ENCODE data around the gene CSNK1D.

CSNK1D gene

DNA sequence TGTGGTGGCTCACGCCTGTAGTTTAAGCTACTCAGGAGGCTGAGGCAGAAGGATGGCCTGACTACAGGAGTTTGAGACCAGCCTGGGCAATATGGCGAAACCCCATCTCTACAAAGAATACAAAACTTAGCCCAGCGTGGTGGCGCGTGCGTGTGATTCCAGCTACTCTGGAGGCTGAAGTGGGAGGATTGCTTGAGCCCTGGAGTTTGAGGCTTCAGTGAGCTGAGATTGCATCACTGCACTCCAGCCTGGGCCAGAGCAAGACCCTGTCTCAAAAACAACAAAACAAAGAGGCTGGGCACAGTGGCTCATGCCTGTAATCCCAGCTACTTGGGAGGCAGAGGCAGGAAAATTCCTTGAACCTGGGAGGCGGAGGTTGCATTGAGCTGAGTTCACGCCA is 7.0 kb upstream of the CSNK1D start:
- TF ChIP-seq, protein P1, sequence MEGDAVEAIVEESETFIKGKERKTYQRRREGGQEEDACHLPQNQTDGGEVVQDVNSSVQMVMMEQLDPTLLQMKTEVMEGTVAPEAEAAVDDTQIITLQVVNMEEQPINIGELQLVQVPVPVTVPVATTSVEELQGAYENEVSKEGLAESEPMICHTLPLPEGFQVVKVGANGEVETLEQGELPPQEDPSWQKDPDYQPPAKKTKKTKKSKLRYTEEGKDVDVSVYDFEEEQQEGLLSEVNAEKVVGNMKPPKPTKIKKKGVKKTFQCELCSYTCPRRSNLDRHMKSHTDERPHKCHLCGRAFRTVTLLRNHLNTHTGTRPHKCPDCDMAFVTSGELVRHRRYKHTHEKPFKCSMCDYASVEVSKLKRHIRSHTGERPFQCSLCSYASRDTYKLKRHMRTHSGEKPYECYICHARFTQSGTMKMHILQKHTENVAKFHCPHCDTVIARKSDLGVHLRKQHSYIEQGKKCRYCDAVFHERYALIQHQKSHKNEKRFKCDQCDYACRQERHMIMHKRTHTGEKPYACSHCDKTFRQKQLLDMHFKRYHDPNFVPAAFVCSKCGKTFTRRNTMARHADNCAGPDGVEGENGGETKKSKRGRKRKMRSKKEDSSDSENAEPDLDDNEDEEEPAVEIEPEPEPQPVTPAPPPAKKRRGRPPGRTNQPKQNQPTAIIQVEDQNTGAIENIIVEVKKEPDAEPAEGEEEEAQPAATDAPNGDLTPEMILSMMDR (IDR thresholded peaks at IDR 0.05; ENCODE audit: extremely low read depth, missing control alignments), result no peak
- DNase-seq (ENCODE audit: low spot score), result no peak

DNA sequence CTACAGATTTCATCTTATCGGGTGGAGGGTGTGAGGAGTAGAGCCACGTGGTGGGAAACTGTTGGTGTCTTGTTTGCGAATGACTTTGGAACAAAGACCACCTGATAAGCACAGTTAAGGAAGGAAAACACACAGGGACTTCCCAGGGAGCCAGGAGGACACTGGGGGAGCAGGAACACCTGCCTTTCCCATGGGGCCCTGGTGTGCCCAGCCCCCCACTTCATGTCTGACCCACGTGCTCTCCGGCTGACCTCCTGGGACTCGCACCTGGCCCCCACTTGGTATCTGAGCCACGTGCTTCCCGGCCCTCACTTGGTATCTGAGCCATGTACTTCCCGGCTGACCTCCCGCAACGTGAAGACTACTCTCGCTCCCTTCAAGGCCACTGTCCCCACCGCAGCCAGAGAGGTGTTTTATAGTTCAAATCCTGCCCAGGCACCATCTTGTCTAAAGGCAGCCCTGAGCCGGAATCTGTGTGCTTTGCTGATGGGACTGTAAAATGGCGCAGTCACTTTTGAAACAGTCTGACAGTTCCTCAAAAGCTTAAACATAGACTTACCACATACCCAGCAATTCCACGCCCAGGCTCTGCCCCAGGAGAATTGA is 5.4 kb upstream of the CSNK1D start:
- TF ChIP-seq, protein P1 (IDR thresholded peaks at IDR 0.05; ENCODE audit: extremely low read depth, missing control alignments), result no peak
- DNase-seq (ENCODE audit: low spot score), result no peak

DNA sequence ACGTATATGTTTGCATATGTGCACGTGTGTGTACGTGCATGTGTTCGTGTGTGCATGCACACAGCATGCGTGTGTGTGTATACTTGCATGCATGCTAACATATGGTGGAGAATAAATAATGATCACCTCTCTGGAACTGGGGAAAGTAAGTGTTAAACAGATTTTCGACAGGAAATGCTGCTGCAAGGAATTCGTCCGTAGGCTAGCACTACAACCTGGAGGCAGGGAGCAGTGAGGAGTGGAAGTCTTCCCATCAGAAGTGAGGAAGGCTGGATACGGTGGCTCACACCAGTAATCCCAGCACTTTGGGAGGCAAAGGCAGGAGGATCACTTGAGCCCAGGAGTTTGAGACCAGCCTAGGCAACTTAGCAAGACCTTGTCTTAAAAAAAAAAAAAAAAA is 4.8 kb upstream of the CSNK1D start:
- no peak for DNase-seq (ENCODE audit: low spot score)
- TF ChIP-seq, protein P1 (IDR thresholded peaks at IDR 0.05; ENCODE audit: extremely low read depth, missing control alignments), result no peak

DNA sequence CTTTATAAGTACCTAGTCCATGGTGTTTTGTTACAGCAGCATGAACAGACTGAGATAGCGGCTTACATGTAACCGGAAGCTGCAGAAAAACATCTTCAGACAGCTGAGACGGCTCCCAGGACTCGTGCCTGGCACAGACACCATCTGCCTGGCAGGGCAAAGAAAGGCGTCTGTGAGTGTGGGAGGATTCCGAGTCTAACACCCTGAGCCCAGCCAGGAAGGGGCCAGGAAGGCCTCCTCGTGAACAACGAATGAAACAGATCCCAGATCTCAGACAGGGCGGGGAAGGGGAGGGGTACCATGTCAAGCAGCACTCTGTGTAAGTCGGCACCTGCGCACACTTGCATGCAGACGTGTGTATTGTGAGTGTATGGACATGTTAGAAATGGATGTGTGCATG is 4.4 kb upstream of the CSNK1D start:
- TF ChIP-seq, protein P1 (IDR thresholded peaks at IDR 0.05; ENCODE audit: extremely low read depth, missing control alignments), result no peak
- DNase-seq (ENCODE audit: low spot score), result no peak

DNA sequence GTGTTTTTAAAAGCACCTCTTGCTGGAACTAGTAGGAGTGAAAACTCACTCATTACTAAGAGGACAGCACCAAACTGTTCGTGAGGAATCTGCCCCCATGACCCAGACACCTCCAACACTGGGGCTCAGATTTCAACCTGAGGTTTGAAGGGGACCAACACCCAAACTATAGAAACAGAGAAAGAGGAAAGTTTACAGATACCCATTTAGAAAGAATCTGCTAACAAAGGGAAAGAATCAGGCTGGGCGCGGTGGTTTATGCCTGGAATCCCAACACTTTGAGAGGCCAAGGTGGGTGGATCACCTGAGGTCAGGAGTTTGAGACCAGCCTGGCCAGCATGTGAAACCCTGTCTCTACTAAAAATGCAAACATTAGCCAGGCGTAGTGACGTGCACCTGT is 3.4 kb upstream of the CSNK1D start:
- TF ChIP-seq, protein P1 (IDR thresholded peaks at IDR 0.05; ENCODE audit: extremely low read depth, missing control alignments), result no peak
- no peak for DNase-seq (ENCODE audit: low spot score)

DNA sequence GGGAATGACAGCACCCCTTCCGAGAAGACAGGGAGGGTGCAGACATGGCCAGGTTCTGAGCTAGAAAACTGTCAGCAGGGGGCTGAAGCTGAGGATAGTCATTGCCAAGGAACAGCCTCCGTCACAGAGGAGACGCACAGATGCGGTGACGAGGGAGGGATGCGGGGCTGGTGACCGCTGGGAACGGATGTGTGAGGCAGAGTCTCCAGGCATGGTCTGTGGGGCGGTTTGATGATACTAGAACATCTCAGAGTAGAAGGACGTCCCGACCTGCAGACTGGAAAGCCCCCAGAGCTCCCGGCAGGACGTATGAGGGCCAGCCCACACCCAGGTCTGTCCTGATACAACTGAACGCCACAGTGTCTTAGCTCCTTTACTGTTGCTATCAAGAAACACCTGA is 1.8 kb upstream of the CSNK1D start:
- TF ChIP-seq, protein P1 (IDR thresholded peaks at IDR 0.05; ENCODE audit: extremely low read depth, missing control alignments), result no peak
- DNase-seq (ENCODE audit: low spot score), result no peak

DNA sequence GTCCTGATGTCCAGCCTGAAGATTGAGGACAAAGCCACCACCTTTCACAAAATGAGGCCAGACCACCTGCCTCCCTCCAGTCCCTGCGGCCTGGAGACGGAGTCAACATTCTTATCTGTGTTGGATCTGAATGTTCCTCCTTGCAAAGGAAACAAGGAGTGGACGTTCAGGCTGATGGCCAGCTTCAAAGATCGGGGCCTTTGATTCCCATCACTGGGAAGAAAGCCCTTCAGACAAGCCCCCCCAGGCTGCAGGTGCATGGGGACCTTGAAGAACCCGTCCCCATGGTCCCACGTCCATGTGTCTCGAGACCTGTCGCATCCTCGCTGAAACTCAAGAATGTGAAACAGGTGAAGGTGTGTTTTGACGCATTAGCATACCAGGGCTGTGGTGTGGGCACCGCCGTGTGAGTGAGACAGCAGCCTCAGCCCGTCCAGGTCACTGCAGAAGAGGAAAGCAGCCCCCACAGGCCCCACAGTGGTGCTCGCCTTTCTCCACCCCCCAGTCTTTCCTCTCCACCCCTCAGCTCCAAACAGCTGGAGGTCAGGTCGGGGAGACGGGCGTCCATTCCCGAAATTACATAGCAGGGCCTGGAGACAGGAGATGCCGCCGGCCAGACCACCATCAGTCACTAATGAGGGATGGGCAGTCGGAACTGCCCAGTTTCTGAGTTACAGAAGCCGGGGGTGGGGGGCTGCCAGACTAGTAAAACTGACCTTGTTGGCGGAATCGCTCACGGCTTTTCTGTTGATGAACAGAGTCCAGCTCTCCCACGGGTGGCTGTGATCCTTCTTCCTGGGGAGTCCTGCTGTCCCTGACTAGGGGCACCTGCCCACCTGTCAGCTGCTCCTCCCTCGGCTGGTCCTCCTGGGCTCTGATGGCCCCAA is 877 bp upstream of the CSNK1D start:
- DNase-seq (ENCODE audit: low spot score), result no peak
- TF ChIP-seq, protein P1 (IDR thresholded peaks at IDR 0.05; ENCODE audit: extremely low read depth, missing control alignments), result no peak
